Measurements from ENCODE around the gene PDCD4. TPM values are rescaled to one million over a fixed set of nuclear protein-coding genes. Genes with fewer than 3 reads are reported as not detected.

Gene PDCD4
- total RNA-seq, 1 experiment from 2014 or later: 32.7 TPM

DNA sequence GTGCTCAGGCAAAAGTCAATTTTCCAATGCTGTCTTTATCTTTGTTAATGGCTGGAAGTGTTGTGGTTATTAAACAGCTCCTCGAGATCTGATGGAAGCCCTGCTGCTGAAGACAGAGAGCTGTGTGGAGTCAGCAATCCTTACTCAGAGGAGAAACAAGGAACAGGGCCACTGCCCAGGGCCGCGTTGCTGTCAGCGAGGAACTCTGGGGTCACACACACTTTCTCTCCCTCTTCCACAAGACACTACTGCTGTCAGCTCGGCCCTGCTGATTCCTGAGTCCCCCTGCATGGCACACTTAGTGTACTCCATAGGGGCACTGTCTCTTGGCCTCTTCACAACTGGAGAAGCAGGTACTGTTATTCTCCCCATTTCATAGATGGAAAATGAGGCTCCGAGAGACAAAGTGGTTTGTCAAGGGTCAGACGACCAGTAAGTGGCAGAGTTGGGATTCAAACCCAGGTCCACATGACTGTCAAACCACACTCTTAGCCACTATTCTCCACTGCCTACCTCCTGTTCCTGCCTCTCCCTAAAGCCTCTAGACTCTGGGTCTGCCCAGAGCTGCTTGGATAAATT lies 29.3 kb upstream of the PDCD4 start (continued):
- TF ChIP-seq STAT6 (CRISPR knock-in tag; conservative IDR thresholded peaks at IDR 0.05; ENCODE audit: low read depth): no peak

- Mint-ChIP-seq H3K27me3 (ENCODE audit: low read depth) (no peaks in the 10 kb centered on the region), H3K4me1 (peaks cover 24% of the 10 kb centered on the region), H3K27ac (no peak overlapping the region), H3K9me3 (peaks cover 3% of the 10 kb centered on the region), H3K4me3 (no peak overlapping the region), H3K36me3 (no peaks in the 10 kb centered on the region)
- ATAC-seq (no peak), DNase-seq (ENCODE audit: low spot score) (no peak)
- TF ChIP-seq TEAD4 (CRISPR knock-in tag; IDR thresholded peaks at IDR 0.05) (no peak), MYBL2 (CRISPR knock-in tag; IDR thresholded peaks at IDR 0.05) (no peak), RORB (CRISPR knock-in tag; IDR thresholded peaks at IDR 0.05) (no peak)
- TF ChIP-seq, protein P1, sequence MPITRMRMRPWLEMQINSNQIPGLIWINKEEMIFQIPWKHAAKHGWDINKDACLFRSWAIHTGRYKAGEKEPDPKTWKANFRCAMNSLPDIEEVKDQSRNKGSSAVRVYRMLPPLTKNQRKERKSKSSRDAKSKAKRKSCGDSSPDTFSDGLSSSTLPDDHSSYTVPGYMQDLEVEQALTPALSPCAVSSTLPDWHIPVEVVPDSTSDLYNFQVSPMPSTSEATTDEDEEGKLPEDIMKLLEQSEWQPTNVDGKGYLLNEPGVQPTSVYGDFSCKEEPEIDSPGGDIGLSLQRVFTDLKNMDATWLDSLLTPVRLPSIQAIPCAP (CRISPR knock-in tag; IDR thresholded peaks at IDR 0.05): no peak
- ChIA-PET POLR2A (interaction anchor here (1.2 kb wide), 1 partner anchor 28 kb away, joined by 5 read pairs; the partner anchor contains the start of gene PDCD4), CTCF (interaction anchor here (0.5 to 1.1 kb wide), 2 partner anchors 36 to 51 kb away, joined by 3 to 6 read pairs; no protein-coding TSS in a partner anchor)
Measured at GRCh38 chr10:110843031-110843430, 28.7 kb upstream of the PDCD4 start.

DNA sequence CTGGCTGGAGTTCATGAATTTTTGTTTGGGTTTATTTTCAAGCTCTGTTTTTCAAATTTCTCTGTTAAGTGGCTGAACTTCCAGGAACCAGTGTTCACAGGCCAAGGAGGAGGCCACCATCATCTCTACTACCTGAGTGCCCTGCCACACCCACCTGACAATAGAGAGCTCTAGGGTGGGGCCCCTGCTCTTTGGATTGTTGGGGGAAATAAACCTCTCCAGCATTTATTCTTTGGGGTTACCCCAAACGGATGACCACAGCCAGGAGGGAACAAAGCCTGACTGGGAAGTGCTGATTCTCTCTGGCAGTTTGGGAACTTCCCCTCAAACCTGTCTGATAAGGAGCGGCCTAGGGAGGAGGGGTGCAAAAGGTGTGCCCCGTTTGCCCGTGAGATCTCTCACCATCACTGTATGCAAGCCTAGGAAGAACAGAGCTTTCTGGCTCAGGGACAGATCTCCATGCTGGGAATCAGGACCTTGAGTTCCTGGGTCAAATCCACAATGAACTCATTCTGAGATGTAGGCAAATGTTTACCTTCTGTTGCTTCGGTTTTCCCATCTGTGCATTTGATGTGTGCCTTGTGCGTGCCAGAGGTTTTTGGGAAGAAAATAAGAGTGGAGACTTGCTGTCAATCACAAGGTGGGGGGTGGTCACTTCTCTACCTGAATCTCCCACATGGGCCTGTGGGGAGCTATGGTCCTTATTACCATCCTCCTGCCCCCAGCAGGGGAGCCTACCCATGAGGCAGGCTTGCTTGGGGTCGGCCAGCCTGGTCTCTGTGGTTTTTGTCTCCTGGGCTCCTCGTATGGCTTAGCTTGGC lies 27.7 kb upstream of the PDCD4 start:
- ChIA-PET POLR2A (no interaction called here), CTCF (interaction anchor here (1.1 kb wide), 1 partner anchor 50 kb away, joined by 3 read pairs; no protein-coding TSS in a partner anchor)
- no peaks in the 10 kb centered on the region for H3K36me3 Mint-ChIP-seq
- H3K27me3 Mint-ChIP-seq (ENCODE audit: low read depth): no peaks in the 10 kb centered on the region
- DNase-seq (ENCODE audit: low spot score): no peak
- H3K27ac Mint-ChIP-seq: no peak overlapping the region
- H3K9me3 Mint-ChIP-seq: peaks cover 3% of the 10 kb centered on the region
- no peak overlapping the region for H3K4me3 Mint-ChIP-seq
- no peak for ATAC-seq
- TF ChIP-seq HMGA2 (CRISPR knock-in tag; IDR thresholded peaks at IDR 0.05): no peak
- TF ChIP-seq FOXJ3 (CRISPR knock-in tag; IDR thresholded peaks at IDR 0.05; ENCODE audit: borderline replicate concordance): no peak
- TF ChIP-seq, protein P2, sequence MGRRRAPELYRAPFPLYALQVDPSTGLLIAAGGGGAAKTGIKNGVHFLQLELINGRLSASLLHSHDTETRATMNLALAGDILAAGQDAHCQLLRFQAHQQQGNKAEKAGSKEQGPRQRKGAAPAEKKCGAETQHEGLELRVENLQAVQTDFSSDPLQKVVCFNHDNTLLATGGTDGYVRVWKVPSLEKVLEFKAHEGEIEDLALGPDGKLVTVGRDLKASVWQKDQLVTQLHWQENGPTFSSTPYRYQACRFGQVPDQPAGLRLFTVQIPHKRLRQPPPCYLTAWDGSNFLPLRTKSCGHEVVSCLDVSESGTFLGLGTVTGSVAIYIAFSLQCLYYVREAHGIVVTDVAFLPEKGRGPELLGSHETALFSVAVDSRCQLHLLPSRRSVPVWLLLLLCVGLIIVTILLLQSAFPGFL (CRISPR knock-in tag; IDR thresholded peaks at IDR 0.05; ENCODE audit: borderline replicate concordance): no peak
- no peak for TF ChIP-seq ETV6 (CRISPR knock-in tag; IDR thresholded peaks at IDR 0.05)
- TF ChIP-seq E2F1 (CRISPR knock-in tag; IDR thresholded peaks at IDR 0.05): no peak
- TF ChIP-seq ZNF671 (CRISPR knock-in tag; IDR thresholded peaks at IDR 0.05): no peak
- no peak for TF ChIP-seq SMAD4 (CRISPR knock-in tag; IDR thresholded peaks at IDR 0.05)
- TF ChIP-seq, protein P3, sequence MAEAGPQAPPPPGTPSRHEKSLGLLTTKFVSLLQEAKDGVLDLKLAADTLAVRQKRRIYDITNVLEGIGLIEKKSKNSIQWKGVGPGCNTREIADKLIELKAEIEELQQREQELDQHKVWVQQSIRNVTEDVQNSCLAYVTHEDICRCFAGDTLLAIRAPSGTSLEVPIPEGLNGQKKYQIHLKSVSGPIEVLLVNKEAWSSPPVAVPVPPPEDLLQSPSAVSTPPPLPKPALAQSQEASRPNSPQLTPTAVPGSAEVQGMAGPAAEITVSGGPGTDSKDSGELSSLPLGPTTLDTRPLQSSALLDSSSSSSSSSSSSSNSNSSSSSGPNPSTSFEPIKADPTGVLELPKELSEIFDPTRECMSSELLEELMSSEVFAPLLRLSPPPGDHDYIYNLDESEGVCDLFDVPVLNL (CRISPR knock-in tag; IDR thresholded peaks at IDR 0.05; ENCODE audit: borderline replicate concordance, low read depth): no peak
- TF ChIP-seq PRRX2 (CRISPR knock-in tag; IDR thresholded peaks at IDR 0.05): no peak
- no peak for TF ChIP-seq NR1H2 (CRISPR knock-in tag; IDR thresholded peaks at IDR 0.05)
- TF ChIP-seq ZNF219 (CRISPR knock-in tag; IDR thresholded peaks at IDR 0.05; ENCODE audit: borderline replicate concordance): no peak
- TF ChIP-seq CREM (CRISPR knock-in tag; IDR thresholded peaks at IDR 0.05): no peak
- no peak for TF ChIP-seq TEAD1 (CRISPR knock-in tag; IDR thresholded peaks at IDR 0.05)
- TF ChIP-seq, protein P4, sequence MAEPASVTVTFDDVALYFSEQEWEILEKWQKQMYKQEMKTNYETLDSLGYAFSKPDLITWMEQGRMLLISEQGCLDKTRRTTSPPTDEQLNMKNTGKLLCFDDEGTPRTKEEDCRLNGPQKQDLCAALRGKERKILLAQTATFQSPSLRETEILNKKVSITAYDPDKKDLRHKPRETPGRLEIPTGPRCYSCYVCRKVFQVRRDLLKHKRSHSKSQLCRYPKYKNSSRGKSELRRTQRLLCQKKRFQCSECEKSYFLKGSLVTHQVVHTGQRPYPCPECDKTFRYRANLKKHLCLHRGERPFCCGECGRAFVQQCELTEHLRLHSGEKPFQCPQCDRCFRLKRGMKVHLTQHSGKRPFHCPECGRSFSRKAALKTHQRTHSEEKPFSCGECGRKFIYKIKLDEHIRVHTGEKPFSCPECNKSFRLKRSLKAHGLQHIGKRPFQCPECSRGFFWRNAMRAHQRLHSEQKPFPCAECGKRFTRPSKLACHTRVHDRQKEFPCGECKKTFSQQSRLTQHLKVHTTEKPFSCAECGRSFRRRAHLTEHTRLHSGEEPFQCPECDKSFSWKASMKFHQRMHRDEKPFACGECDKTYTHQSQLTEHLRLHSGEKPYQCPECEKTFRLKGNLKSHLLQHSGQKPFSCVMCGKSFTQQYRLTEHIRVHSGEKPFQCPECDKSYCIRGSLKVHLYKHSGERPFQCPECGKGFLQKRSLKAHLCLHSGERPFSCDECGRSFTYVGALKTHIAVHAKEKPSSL (CRISPR knock-in tag; conservative IDR thresholded peaks at IDR 0.05): no peak
- H3K4me1 Mint-ChIP-seq: peaks cover 24% of the 10 kb centered on the region

Data from WTC11 (cell line).